Coronary artery (tissue), 2 donors: ENCODE data around the gene PAOX.
"Not testable (repeated sequence)": the region's sequence is repeated elsewhere in the genome, so short reads cannot be mapped to it uniquely, and the experiment has no call there.

ENCODE experiments used
- DNase-seq: peaks from one replicate; pipeline ENCODE4 v3.0.0-alpha.2; 2017; ENCODE audit warnings: low spot score
- H3K27ac ChIP-seq, 2 donors: fragments of 200-600 bp; sonication (generic); one replicate each; pipeline ENCODE4 v1.5.1; 2016 to 2019
- H3K4me3 ChIP-seq: fragments of 200-600 bp; sonication (generic); 2 replicates; pipeline ENCODE4 v1.5.1; 2016; ENCODE audit warnings: mild to moderate bottlenecking, moderate library complexity
- TF ChIP-seq, protein P1 (sequence below): fragments of 200-600 bp; sonication (generic); IDR thresholded peaks from one replicate; pipeline ENCODE4 v1.5.1; 2019; ENCODE audit warnings: antibody characterized with exemption

PAOX gene

GRCh38 chr10:133375357-133376115 lies 3.5 kb upstream of the PAOX start:
- H3K27ac ChIP-seq, result no peak overlapping the region
- H3K4me3 ChIP-seq, result no peak overlapping the region
- no peak for DNase-seq
- TF ChIP-seq, protein P1, sequence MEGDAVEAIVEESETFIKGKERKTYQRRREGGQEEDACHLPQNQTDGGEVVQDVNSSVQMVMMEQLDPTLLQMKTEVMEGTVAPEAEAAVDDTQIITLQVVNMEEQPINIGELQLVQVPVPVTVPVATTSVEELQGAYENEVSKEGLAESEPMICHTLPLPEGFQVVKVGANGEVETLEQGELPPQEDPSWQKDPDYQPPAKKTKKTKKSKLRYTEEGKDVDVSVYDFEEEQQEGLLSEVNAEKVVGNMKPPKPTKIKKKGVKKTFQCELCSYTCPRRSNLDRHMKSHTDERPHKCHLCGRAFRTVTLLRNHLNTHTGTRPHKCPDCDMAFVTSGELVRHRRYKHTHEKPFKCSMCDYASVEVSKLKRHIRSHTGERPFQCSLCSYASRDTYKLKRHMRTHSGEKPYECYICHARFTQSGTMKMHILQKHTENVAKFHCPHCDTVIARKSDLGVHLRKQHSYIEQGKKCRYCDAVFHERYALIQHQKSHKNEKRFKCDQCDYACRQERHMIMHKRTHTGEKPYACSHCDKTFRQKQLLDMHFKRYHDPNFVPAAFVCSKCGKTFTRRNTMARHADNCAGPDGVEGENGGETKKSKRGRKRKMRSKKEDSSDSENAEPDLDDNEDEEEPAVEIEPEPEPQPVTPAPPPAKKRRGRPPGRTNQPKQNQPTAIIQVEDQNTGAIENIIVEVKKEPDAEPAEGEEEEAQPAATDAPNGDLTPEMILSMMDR, result no peak

- DNase-seq, H3K4me3 ChIP-seq, H3K27ac ChIP-seq: not testable (repeated sequence)
These were observed 2.9 kb upstream of the PAOX start for GRCh38 chr10:133376183-133376582.

DNA sequence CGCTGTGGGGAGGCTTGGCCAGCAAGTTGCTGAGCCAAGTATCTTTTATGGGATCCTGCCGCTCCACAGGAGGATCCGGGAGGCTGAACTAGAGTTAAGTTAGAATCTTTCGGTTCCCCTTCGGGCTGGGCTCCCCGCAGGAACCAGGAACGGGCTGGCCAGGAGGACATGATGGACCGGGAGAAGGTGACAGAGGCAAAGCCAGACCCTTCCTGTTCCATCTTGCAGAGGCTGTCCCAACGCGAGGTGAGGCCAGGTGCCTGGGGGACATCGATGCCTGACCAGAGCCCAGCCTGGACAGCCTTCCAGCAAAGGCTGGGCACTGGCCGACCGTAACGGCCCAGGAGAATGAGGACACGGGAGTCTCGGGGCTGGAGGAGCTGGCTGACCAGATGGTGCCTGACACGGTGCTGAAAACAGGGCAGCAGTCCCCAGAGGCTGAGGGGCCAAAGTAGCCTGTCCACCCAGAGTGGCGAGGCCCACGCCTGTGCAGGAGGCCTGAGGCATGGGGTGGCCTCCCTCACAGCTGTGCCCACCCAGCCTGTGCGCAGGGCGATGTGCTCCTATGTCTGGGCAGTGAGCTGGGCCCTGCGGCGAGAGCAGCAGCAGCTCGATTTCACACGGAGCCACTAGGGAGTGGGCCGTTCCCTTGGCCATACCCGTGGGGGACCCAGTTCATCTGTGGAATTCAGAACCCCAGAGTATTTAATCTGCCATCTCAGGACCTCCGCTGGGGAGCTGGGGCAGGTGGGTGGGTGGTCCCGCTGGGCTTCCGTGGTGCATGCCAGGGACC lies 1.8 kb upstream of the PAOX start:
- Histone ChIP-seq H3K27ac (peak overlapping the region in 1 of 2 donors; percentile 95), H3K4me3 (no peak overlapping the region)

GRCh38 chr10:133377818-133378250 lies 1.2 kb upstream of the PAOX start:
- H3K27ac ChIP-seq, result peak overlapping the region; percentile 64 to 95
- DNase-seq, result no peak
- TF ChIP-seq, protein P1, result no peak
- H3K4me3 ChIP-seq, result peak overlapping the region; percentile 99

More for the DNA sequence above, 1.8 kb upstream of the PAOX start:
- TF ChIP-seq, protein P1, result no peak
- no peak for DNase-seq

- peak overlapping the region; percentile 99 for H3K4me3 ChIP-seq
- peak overlapping the region; percentile 64 to 95 for H3K27ac ChIP-seq
- DNase-seq, result peak; percentile 85
- TF ChIP-seq, protein P1, result no peak
These were observed 588 bp upstream of the PAOX start for GRCh38 chr10:133378251-133379096.

DNA sequence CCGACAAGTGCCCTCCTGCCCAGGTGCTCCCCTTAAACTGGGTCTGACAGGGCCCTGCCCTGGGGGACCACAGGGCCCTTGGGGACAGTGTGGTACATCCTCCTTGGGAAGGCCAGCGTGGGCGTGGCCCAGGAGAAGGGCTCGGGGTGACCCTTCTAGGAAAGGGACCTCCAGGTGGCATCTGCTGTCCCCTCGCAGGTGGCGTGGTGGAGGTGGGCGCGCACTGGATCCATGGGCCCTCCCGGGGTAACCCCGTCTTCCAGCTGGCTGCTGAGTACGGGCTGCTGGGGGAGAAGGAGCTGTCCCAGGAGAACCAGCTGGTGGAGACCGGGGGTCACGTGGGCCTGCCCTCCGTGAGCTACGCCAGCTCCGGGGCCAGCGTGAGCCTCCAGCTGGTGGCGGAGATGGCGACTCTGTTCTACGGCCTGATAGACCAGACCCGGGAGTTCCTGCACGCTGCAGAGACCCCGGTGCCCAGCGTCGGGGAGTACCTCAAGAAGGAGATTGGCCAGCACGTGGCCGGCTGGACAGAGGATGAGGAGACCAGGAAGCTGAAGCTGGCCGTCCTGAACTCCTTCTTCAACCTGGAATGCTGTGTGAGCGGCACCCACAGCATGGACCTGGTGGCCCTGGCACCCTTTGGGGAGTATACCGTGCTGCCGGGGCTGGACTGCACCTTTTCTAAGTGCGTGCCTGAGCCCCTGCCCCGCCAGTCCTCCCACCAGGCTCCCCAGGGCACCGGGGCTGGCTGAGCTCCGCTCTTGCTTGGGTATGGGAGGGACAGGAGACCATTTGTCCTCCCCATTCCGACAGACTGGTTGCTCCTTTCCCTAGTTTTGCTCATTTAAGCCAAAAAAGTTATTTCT lies 972 bp downstream of the PAOX start:
- peak overlapping the region in 1 of 2 donors; percentile 95 for H3K27ac ChIP-seq

More for the DNA sequence above, 972 bp downstream of the PAOX start:
- no peak for DNase-seq
- peak overlapping the region; percentile 99 for H3K4me3 ChIP-seq
- TF ChIP-seq, protein P1, result no peak
